Activated CD4-positive, alpha-beta T cell treated with anti-CD3 and anti-CD28 coated beads, Interleukin-2, Interleukin-4, amounts not matched to agents 100 ng/mL and 50 ng/mL, durations not matched to agents 16 hours and 8 hours (primary cell): ENCODE data around the gene C16orf78.

Experiments
- DNase-seq: peaks from one replicate; pipeline ENCODE4 v3.0.0-alpha.2; 2020; ENCODE audit warnings: low spot score

Gene C16orf78

GRCh38 chr16:49373504-49373903, at the start of gene C16orf78:
Gene C16orf78 (plus strand): TSS chr16:49373804. CDS start chr16:49373940, 136 bp downstream.
- DNase-seq = no peak

DNA sequence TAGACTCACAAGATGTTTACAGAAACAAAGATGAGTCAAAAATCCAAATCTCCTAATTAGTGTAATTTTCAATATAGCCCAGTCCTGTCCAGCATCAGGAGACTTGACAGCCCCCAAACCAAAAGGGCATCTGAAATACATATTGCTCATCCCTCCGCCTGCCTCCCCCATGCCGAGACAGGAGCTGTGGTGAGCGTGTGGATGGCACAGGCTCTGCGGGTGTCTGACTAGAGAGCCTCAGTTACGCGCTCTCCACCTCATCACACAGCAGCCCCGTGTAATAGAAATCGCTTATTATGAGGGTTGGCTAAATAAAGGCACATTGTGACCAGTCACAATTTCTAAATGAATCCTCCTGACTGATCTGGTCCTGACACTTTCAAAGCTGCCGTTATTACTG, 48.9 kb upstream of the C16orf78 start:
- no peak for DNase-seq

DNA sequence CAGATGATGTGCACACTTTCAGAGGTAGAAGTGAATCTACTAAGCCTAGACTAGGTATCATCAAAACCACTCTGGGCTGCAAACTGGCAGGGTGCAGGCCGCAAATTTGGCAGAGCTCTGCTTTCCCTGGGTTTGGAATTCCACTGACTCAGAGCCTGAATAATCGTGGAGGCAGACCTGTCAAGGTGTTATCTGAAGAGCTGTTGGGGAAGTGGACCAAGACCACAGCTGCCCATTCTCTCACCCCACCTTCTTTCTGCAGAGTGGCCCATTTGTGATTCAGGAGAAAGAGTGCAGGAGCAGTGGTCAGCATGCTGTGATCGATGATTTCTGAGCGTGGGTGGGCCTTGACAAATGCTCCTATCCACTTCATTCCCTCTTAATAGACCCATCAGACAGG, 46.1 kb upstream of the C16orf78 start:
- no peak for DNase-seq

DNA sequence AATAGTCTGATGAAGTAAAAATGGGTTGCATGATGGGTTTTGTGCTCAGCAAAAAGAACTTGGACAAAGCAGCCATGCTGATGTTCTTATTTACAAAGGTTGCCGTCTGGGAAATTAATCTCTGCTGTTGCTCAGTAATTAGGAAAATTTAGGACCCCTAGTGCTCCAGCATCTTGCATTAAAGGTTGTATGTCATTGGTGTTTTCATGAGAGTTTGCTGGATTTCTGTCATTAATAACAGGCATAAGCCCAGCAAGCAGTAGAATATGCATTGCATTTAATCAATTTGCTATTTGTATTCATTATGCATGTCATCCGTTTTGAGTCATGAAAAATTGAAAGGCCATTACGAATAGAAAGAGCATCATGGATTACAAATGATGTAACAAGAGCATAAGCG, 45.3 kb upstream of the C16orf78 start:
- no peak for DNase-seq

DNA sequence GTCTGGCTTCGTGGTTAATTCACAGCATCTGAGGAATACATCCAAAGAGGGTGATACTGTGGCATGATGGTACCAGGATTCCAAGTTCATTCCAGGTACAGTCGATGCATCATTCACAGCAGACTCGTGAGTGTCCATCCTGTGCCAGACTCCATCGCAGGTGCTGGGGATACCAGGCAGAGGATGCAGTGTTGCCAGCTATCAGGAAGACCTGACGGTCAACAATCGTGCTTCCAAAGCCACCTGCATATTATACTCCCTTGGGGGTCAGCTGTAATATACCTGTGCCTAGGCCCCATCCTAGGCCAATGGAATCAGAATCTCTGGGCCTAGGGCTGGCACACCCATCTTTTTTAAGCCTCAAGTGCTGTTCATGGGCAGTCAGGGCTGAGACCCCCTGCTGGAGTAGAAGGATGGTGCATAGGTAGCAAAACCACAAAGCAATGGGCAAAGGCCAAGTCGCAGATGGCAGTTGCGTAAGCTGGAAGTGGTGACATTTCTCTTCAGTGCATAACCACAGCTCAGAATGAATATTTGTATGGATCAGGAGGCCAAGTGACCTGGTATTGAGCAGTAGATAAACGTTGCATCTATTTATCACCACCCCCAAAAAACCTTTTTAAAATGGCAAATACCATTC, 42.9 kb upstream of the C16orf78 start:
- DNase-seq = no peak

DNA sequence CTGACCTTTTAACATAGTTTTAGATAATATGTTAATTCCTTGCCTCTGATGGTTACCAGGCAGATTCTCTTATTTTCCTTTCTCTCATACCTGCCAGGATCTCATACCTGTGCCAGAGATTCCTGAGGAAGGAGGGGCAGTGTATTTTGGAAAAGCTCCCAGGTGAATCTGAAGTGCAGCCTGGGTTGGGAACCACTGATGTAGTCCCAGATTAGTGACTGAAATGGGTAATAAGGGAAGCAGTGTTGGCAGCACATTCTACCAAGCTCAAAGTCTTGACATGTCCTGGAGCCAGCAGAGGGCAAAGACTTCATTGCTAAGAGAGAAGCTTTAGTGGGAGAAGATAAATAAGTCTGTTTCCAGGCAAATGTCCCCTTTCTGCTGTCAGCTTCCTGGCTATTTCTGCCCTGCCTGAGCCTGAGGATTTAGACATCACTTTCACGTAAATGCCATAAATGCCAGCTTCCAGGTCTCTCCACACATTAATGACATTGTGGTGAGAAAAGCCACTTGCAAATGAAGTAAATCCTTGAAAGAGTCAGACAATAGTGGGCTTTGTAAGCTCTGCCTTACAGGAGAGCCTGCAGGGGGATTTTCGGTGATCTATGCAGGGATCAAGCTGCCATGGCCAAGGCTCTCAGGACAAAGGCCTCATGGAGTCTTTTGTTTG, 40.9 kb upstream of the C16orf78 start:
- DNase-seq = no peak

- DNase-seq = no peak
Measured at GRCh38 chr16:49333259-49333597, 40.4 kb upstream of the C16orf78 start.

DNA sequence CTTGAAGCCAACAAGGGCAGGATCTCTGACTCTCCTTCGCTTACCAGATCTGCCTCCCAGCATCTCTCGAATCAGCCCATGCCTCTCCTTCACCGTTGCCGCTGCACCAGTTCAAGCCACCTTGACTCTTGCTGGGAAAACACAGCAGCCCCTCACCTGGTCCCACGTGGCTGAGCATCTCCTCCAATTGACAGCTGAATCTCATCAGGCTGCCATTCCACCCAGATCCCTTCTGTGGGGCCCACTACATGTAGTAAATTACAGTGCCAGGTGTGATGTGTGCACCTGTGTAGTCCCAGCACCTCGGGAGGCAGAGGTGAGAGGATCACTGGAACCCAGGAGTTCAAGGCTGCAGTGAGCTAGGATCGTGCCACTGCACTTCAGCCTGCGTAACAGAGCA, 37.8 kb upstream of the C16orf78 start:
- DNase-seq = no peak

DNA sequence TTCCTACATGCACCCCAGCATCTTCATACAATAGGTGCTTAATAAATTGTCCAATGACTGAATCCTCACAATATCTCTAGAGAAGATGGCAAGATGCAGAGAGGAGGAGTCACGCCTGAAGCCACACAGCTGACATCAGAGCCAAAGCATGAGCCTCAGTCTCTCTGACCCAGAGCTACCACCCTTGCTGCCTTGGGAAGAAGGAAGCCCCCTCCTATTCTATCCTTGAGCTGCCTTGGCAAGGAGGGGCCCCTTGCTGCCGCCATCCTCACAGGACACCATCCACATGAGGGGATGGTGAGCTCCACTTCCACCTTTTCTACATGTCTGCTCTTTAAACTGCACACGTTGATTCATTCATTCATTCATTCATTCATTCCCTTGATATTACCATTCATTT, 37.0 kb upstream of the C16orf78 start:
- no peak for DNase-seq

DNA sequence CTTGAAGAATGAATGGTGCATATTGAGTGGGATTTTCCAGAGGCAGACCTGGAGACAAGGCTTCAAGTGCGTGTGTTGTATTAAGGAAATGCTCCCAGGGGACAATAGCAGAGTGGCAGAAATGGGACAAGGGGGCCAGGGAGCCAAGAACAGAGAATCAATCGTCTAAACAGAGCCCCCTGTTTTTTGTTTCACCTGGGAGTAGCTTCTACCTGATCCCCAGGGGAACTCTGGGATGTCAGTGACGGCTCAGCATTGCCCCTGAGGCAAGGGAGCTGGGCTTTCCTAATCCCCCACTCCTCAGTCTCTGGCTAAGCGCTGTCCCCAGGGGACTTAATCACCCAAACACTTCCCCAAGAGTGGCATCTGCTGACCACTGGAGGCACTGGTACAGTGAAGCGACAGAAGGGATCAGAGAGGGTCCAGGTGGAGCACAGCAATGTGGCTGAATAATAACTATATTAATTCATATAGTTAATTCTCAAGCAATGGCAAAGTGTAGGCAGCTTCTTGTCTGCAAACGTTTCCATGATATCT, 35.7 kb upstream of the C16orf78 start:
- no peak for DNase-seq

DNA sequence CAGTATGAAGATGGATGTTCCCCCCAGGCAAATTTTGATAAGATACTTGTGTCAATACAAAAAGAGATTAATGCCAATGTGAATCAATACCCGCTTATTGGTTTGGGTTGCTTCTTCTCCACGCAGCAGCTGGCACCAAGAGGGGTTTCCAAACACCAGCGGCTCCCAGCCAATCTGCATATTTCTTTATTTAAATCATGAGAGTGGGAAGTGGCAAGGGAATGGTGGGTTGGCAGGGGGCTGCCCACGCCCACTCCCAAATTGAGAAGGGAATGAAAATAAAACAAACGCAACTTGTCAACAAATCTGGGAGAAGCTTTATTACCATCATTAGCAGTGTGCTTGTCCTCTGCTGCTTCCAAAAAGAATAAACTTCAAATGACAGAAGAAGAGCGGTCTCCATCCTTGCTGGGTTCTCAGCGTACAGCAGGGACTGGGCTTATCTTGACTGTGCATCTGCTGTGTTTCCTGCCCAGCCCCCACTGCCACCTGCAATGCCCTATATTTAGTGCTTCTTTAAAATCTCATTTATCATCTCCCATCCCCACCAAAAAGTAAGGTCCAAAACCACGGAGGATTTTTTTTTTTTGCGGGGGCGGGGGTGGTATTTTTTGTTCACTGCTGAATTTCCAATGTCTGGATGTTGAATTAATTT, 34.9 kb upstream of the C16orf78 start:
- no peak for DNase-seq

- DNase-seq = no peak
Measured at GRCh38 chr16:49340466-49340865, 33.1 kb upstream of the C16orf78 start.

DNA sequence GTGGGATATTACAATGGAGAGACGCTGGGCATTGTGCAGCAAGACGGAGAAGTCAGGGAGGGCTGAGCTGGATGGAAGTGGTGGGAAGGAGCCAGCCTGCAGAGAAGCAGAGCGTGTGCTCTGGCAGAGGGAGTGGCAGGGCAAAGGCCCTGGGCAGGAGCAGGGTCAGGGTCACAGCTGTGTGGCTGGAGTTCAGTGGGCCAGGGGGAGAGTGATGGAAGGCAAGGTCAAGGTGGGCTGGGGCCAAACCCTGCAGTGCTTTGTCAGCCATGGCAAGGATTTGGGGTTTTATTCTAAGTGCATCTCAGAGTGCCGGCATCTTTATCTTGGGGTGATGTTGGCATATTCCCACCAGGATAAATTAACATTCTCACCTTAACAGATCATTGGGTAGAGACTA, 31.9 kb upstream of the C16orf78 start:
- no peak for DNase-seq

DNA sequence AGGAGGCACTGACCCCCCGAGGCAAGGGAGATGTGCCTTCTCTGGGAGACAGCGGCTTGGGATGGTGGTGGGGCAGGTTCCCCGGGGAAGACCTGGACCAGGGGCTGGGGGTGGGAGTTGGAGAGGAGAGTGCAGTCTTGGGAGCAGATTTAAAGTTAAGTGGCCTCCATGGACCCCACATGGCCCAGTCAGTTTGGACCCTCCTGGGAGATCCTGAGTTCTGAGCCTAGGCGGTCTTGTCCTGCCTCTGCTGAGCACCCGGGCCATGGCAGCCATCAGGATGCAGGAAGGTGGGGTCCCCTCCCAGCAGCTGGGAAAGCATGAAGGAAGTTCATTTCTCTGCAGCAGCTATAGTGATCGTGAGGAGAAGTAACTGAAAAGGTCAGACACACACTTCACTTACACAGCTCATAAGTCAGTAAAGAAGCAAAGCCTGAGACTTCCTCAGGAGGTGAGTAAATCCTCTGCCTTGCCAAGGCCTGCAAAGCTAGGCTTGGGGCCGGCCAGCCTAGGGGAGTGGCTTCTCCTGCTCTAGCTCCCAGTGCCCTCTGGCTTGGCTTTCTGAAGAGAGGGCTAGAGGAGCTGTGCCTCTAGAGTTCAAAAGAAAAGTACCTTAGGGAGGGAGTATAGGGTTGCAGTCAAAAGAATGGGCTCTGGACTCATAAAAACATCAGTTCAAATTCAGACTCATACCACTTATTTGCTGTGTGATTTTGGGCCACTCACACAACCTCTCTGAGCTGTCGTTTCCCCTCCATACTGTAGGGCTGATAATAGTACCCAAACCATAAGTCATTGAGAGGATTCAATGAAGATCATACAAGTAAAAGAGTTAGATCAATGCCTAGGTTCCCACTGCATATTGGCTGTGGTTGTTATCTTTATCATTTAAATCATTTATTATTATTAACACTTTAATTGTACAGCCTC, 31.0 kb upstream of the C16orf78 start:
- no peak for DNase-seq

DNA sequence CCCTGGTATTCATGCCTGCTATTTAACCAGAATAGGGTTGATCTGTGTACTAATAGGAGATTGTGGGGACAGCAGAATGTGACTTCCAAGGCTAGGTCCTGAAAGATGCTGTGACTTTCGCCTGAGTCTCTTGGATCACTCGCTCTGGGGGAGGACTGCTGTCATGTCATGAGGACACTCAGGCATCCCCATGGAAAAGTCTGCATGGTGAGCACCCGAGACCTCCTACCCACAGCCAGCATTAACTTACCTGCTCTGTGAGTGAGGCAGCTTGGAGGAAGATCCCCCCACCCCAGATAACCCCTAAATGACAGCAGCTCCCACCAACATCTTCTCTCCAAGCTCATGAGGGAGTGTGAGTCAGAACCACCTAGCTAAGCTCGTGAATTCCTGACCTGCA, 30.3 kb upstream of the C16orf78 start:
- DNase-seq = no peak

DNA sequence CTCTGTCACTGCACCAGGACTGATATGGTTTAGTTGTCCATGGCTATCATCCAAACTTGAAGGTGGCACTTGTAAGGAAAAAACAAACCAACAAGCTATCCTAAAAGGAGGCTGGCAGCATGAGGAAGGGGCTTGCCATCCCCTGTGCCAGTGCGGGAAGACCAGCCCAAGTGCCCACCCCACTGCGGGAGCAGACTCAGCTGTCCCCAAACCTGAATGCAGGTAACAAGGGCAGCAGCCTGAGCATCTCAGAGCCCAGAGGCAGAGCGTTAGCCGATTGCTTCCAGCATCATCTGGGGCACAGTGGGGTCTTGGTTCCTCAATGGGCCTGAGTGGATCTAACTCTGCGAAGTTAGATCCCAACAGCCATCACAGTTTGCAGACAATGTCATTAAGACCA, 29.2 kb upstream of the C16orf78 start:
- no peak for DNase-seq

DNA sequence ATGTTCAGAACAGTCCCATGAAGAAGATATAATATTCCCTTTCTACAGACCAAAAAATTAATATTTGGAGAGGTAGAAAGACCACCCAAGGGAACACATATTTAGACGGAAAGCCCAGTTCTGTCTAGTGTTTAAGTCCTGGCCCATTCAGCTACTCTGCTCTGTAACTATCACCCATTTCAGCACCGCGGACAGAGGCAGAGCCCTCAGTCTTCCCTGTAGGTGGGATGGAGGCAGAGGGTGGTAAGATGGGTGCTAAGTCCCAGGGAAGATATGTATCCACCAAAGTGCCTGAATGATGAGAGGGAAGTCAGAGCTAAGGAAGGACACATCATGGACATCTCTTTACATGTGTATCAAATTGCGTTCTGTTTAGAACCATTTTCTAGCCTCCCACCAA, 27.8 kb upstream of the C16orf78 start:
- no peak for DNase-seq

DNA sequence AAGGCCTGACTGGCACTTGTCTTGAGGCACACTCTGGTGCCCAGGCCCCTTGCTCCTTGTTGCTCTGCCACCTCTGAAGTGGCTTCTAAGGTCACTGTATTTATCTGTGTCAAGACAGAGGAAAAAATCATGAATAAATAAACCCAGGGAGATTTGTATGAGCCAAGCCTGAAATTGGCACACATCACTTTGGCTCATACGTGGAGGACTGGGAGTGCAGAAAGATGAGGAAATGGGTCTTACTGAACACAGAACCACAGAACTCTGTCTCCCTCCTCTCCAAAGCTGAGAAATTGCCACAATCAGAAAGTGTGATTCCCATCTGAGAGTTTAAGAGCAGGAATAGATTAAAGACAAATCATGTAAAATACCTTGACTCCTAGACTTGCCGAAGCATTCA, 27.1 kb upstream of the C16orf78 start:
- DNase-seq = no peak

- DNase-seq = no peak
Measured at GRCh38 chr16:49347476-49347875, 26.1 kb upstream of the C16orf78 start.

DNA sequence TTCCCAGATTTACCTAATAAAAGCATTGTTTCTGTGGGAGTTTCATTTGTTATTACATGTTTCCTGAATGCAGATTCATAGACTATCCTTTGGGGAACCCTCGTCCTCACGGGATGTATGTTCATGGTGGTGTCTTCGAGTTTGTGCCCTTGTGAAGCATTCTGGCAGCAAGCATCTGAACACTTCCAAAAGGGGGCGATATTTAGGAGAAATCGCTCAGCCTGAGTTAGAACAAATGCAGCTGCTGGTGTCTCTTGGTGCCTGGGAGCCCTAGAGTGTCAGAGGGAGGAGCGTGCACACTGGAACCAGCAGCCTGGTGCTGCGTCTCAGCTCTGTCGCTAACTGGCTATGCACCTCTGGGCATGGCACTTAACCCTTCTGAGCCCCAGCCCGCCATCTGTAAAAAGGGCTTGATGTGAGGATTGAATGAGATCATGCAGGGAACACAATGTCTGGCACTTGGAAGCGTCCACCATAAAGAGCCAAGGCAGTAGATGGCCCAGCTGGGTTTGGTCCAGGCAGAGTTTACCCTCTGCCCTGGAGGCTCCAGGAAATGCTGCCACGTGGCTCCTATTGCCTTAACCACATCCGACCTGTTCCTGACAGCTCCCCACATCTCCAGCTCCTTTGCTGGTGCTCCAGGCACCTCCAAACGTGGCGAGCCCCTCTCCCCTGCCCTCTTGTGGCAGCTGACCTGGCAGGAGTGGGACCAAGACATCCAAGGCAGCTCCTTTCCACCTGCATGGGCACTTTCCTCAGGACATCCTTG, 25.0 kb upstream of the C16orf78 start:
- DNase-seq = peak; percentile 9

GRCh38 chr16:49349446-49350168, 24.0 kb upstream of the C16orf78 start:
- DNase-seq = no peak
